Thyroid gland (tissue), 4 donors: Measurements from ENCODE around the gene TNFRSF1A. TPM values are rescaled to one million over a fixed set of nuclear protein-coding genes. Genes with fewer than 3 reads are reported as not detected.

ENCODE experiments used
- DNase-seq, 2 donors: peaks; one replicate each; pipeline ENCODE4 v3.0.0-alpha.2; 2019
- H3K27ac ChIP-seq, 3 donors: fragments of 200-600 bp; sonication (generic); 1 replicate in 2 of 3; 2 replicates in 1 of 3; pipeline ENCODE4 v1.5.1; 2016 to 2019; ENCODE audit warnings: mild to moderate bottlenecking in 1 of 3, moderate library complexity in 1 of 3
- H3K27me3 ChIP-seq: fragments of 200-600 bp; sonication (generic); one replicate; pipeline ENCODE4 v1.5.1; 2019
- H3K36me3 ChIP-seq, 2 donors: fragments of 200-600 bp; sonication (generic); one replicate each; pipeline ENCODE4 v1.5.1; 2016 to 2019
- H3K4me1 ChIP-seq, 2 donors: fragments of 200-600 bp; sonication (generic); one replicate each; pipeline ENCODE4 v1.5.1; 2017 to 2019
- H3K4me3 ChIP-seq, 3 donors: fragments of 200-600 bp; sonication (generic); replicated peaks in 1 of 3; 1 replicate in 2 of 3; 2 replicates in 1 of 3; pipeline ENCODE4 v1.5.1; 2016; ENCODE audit warnings: mild to moderate bottlenecking in 1 of 3
- H3K9me3 ChIP-seq: fragments of 200-600 bp; sonication (generic); one replicate; pipeline ENCODE4 v1.5.1; 2017
- POLR2A ChIP-seq, 2 donors: fragments of 450-650 bp; IDR thresholded peaks; one replicate each; pipeline ENCODE4 v1.6.1; 2017; ENCODE audit warnings: antibody characterized with exemption in 2 of 2, mild to moderate bottlenecking in 2 of 2, moderate library complexity in 1 of 2
- WGBS, 2 donors: methylation state at CpG; one replicate each; pipeline ENCODE4 v1.1.5; 2017; 5-methylcytosine and 5-hydroxymethylcytosine counted together
- intact Hi-C: fragments of 100-400 bp; cut with DNase I; formaldehyde crosslinking; loops from one replicate; pipeline ENCODE4 v1.15.1; 2023
- total RNA-seq, 4 donors: library from RNA; depleted of rRNA; stranded (reverse); fragments of >200 nt; gene quantifications; one replicate each; pipeline ENCODE4 v1.2.3, GENCODE V29; 2016
- TF ChIP-seq, protein P1 (sequence below), 6 experiments: fragments of 200-600 bp in 3 of 6; fragments of 450-650 bp in 3 of 6; sonication (generic) in 3 of 6; IDR thresholded peaks; one replicate each; pipeline ENCODE4 v1.5.1; 2016 to 2019; ENCODE audit warnings: antibody characterized with exemption in 6 of 6, mild to moderate bottlenecking in 2 of 6, inconsistent platforms in 1 of 6, moderate library complexity in 1 of 6

Gene TNFRSF1A
- total RNA-seq, 4 donors from 2014 or later = 131 to 185 (median 150) TPM

DNA sequence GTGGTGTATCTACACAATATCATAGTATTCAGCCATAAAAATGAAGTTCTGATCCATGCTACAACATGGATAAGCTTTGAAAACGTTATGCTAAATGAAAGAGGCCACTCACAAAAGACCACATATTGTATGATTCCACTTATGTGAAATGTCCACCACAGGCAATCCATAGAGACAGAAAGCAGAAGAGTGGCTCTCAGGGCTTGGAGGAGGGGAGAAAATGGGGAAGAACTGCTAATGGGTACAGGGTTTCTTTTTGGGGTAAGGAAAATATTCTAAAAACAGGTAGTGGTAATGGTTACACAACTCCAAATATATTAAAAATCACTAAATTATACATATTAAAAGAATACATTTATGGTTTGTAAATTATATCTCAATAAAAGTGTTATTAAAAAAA lies 17.0 kb upstream of the TNFRSF1A start:
- Histone ChIP-seq H3K27me3 (no peaks in the 10 kb centered on the region), H3K9me3 (no peaks in the 10 kb centered on the region), H3K36me3 (peaks cover 0 to 16% of the 10 kb centered on the region in 2 donors), H3K27ac (no peak overlapping the region), H3K4me1 (peaks cover 22 to 47% of the 10 kb centered on the region in 2 donors), H3K4me3 (no peak overlapping the region)
- WGBS, 2 donors = 64 to 74% methylated on average over 1 of the region's 1 CpG
- DNase-seq = no peak
- intact Hi-C loops = no loop called here
- no peak for TF ChIP-seq POLR2A (IDR thresholded peaks at IDR 0.05)
- TF ChIP-seq, protein P1, sequence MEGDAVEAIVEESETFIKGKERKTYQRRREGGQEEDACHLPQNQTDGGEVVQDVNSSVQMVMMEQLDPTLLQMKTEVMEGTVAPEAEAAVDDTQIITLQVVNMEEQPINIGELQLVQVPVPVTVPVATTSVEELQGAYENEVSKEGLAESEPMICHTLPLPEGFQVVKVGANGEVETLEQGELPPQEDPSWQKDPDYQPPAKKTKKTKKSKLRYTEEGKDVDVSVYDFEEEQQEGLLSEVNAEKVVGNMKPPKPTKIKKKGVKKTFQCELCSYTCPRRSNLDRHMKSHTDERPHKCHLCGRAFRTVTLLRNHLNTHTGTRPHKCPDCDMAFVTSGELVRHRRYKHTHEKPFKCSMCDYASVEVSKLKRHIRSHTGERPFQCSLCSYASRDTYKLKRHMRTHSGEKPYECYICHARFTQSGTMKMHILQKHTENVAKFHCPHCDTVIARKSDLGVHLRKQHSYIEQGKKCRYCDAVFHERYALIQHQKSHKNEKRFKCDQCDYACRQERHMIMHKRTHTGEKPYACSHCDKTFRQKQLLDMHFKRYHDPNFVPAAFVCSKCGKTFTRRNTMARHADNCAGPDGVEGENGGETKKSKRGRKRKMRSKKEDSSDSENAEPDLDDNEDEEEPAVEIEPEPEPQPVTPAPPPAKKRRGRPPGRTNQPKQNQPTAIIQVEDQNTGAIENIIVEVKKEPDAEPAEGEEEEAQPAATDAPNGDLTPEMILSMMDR (IDR thresholded peaks at IDR 0.05) = no peak

- no peak for DNase-seq
- Histone ChIP-seq H3K4me3 (no peak overlapping the region), H3K27me3 (no peaks in the 10 kb centered on the region), H3K4me1 (peaks cover 9 to 44% of the 10 kb centered on the region in 2 donors), H3K36me3 (peaks cover 0 to 16% of the 10 kb centered on the region in 2 donors), H3K27ac (no peak overlapping the region), H3K9me3 (no peaks in the 10 kb centered on the region)
- intact Hi-C loops = no loop called here
- TF ChIP-seq, protein P1 (IDR thresholded peaks at IDR 0.05) = no peak
- TF ChIP-seq POLR2A (IDR thresholded peaks at IDR 0.05) = no peak
- WGBS, 2 donors = 82 to 95% methylated on average over 5 of the region's 5 CpGs
Measured at GRCh38 chr12:6356374-6356820, 14.5 kb upstream of the TNFRSF1A start.

- Histone ChIP-seq H3K4me1 (peaks cover 6 to 39% of the 10 kb centered on the region in 2 donors), H3K9me3 (no peaks in the 10 kb centered on the region), H3K36me3 (peaks cover 0 to 16% of the 10 kb centered on the region in 2 donors), H3K27me3 (no peaks in the 10 kb centered on the region), H3K27ac (no peak overlapping the region), H3K4me3 (no peak overlapping the region)
- no peak for DNase-seq
- TF ChIP-seq POLR2A (IDR thresholded peaks at IDR 0.05) = no peak
- TF ChIP-seq, protein P1 (IDR thresholded peaks at IDR 0.05) = no peak
- intact Hi-C loops = no loop called here
- 83 to 86% methylated on average over 8 of the region's 8 CpGs for WGBS, 2 donors
Measured at GRCh38 chr12:6355491-6356373, 13.9 kb upstream of the TNFRSF1A start.

DNA sequence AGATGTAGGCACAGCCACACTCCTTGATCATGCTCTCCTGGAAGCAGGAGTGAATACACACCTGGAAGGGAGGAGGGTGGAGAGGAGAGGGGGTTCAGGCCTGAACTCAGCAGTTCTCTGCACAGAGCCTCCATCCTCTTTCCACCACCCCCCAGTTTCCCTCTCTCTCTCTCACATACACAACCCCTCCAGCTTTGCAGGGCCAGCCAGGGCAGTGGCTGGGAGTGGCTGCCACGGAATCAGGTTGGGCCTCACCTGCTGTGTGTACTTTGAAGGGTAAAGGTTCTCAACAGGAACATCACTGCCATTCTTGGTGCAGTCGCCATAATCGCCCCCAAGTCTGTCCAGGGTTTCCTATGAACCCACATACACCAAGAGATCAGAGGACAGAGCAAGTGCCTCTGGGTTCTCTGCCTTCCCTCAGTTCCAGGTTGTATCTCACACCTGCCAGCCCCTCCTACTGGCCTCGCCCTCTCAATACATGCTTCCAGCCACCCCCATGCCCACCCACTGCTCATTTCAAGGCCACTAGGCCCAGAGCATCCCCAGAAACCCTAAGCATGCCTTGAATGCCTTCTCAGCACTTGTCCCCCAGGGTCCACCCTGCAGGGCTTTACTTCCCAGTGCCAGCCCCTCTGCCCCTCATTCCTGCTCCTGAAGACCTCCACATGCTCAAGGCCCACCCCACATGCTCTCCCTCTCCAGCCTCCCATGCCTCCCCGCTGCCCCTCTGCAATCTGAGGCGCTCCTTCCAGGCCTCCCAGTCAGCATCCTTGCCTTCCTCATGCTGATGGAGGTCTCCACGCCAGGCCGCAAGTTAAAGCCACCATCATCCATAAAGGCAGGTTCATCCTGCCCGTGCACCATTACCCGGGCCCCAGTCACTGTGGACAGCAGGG lies 12.9 kb upstream of the TNFRSF1A start:
- Histone ChIP-seq H3K27me3 (no peaks in the 10 kb centered on the region), H3K27ac (peak overlapping the region in 1 of 3 donors; percentile 21), H3K4me3 (no peak overlapping the region), H3K4me1 (peaks cover 6 to 36% of the 10 kb centered on the region in 2 donors), H3K9me3 (no peaks in the 10 kb centered on the region), H3K36me3 (peaks cover 0 to 10% of the 10 kb centered on the region in 2 donors)
- intact Hi-C loops = no loop called here
- TF ChIP-seq, protein P1 (IDR thresholded peaks at IDR 0.05) = no peak
- no peak for TF ChIP-seq POLR2A (IDR thresholded peaks at IDR 0.05)
- WGBS, 2 donors = 90 to 92% methylated on average over 10 of the region's 10 CpGs
- DNase-seq = no peak
